D721Med (cell line): ENCODE results near the gene TIAM2.

Experiments used
- DNase-seq: peaks from one replicate; pipeline ENCODE4 v3.0.0; 2011; ENCODE audit warnings: low spot score; ENCODE audit not compliant: insufficient read length
- FAIRE-seq: peaks from 2 replicates; lab custom pipeline; 2011; peaks lifted over from hg19 to GRCh38; lab: Jason Lieb, UNC
- TF ChIP-seq, protein P1 (sequence below): IDR thresholded peaks from 2 replicates; pipeline ENCODE4 v1.5.1; 2012; ENCODE audit warnings: mild to moderate bottlenecking, control low read depth; ENCODE audit not compliant: insufficient read depth; ENCODE audit errors: missing control alignments

TIAM2 gene

DNA sequence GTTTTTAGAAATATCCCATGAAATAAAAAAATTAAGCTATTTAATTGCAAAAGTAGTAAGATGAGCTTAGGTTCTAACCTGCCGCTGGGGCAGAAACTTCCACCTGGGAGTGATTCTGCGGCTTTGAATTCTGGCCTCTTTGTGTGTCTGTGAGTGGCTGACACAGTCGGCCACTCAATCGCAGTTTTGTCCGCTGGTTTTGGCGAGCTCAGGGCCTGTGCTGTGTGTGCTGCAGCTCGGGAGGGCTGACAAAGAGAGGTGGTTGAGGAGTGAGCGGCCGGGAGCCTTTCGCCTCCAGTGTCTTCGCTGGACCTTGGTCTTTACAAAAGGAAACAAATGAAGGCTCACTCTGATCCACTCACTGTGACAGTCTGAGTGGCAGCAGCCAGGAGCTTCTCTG lies 128.4 kb downstream of the TIAM2 start:
- FAIRE-seq = no peak
- TF ChIP-seq, protein P1, sequence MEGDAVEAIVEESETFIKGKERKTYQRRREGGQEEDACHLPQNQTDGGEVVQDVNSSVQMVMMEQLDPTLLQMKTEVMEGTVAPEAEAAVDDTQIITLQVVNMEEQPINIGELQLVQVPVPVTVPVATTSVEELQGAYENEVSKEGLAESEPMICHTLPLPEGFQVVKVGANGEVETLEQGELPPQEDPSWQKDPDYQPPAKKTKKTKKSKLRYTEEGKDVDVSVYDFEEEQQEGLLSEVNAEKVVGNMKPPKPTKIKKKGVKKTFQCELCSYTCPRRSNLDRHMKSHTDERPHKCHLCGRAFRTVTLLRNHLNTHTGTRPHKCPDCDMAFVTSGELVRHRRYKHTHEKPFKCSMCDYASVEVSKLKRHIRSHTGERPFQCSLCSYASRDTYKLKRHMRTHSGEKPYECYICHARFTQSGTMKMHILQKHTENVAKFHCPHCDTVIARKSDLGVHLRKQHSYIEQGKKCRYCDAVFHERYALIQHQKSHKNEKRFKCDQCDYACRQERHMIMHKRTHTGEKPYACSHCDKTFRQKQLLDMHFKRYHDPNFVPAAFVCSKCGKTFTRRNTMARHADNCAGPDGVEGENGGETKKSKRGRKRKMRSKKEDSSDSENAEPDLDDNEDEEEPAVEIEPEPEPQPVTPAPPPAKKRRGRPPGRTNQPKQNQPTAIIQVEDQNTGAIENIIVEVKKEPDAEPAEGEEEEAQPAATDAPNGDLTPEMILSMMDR = no peak

DNA sequence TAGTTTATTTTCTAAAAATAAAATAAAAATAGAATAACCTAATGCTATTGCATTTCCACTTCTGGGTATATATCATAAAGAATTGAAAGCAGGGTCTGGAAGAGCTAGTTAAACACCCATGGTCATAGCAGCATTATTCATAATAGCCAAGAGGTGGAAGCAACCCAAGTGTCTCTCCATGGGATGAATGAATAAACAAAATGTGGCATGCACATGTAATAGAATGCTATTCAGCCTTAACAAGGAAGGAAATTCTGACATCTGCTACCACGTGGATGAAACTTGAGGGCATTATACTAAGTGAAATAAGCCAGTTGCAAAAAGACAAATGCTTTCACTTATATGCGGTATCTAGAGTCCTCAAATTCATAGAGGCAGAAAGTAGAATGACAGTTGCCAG lies 130.8 kb downstream of the TIAM2 start:
- DNase-seq (no peak), FAIRE-seq (no peak)
- TF ChIP-seq, protein P1 = no peak

More for the DNA sequence above, 128.4 kb downstream of the TIAM2 start:
- DNase-seq = no peak

DNA sequence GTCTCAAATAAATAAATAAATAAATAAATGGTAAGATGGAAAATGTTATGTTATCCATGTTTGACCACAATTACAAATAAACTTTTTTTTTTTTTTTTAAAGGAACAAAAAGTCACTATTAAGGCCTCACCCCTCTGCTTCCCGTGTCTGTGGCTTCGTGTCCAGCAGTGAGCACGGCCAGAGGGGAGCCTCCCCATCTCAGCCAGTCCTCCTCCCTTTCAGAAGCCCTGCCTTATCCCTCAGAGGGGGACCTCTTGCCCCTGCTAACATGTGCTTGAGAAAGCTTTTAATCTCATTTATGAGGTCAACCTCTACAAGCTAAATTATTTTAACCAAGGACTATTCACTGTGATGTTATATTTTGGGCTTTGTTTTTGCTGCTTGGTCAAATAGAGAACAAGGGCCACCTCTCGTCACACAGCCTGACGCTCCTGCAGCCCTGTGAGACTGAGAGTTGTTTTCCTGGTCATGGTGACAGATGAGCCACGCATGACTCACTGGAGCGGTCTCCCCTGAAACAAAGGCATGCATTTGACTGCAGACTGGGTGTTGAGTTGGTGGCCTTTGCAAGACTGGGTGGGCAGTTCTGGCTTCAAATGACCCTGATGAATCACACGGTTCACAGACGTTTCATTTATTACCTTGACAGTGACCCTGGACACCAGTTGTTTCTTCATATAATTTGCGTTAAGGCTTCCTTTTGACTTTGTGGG lies 131.8 kb downstream of the TIAM2 start:
- FAIRE-seq = no peak
- TF ChIP-seq, protein P1 = no peak
- no peak for DNase-seq

DNA sequence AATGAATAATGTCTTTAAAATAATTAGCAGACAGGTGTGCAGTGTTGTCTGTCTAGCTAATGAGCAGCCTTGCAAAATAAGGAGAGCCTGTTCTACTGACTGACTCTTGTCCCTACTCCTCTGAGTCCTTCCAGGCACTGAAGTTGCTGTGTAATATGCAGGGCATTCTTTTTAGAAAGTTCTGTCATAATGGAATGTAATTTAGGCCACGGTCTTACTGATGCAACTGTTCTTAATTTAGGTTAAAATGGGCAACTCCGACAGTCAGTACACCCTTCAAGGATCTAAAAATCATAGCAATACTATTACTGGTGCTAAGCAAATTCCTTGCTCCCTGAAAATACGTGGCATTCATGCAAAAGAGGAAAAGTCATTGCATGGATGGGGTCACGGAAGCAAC lies 133.9 kb downstream of the TIAM2 start:
- no peak for FAIRE-seq
- TF ChIP-seq, protein P1 = no peak
- DNase-seq = no peak

DNA sequence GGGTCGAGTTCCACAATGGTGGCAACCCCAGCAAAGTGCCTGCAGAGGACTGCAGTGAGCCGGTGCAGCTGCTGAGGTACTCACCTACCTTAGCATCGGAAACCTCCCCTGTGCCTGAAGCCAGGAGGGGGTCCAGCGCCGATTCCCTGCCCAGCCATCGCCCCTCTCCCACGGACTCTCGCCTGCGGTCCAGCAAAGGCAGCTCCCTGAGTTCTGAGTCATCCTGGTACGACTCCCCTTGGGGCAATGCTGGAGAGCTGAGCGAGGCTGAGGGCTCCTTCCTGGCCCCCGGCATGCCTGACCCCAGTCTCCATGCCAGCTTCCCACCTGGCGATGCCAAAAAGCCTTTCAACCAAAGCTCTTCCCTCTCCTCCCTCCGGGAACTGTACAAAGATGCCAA lies 134.6 kb downstream of the TIAM2 start:
- TF ChIP-seq, protein P1 = no peak
- no peak for DNase-seq
- no peak for FAIRE-seq

DNA sequence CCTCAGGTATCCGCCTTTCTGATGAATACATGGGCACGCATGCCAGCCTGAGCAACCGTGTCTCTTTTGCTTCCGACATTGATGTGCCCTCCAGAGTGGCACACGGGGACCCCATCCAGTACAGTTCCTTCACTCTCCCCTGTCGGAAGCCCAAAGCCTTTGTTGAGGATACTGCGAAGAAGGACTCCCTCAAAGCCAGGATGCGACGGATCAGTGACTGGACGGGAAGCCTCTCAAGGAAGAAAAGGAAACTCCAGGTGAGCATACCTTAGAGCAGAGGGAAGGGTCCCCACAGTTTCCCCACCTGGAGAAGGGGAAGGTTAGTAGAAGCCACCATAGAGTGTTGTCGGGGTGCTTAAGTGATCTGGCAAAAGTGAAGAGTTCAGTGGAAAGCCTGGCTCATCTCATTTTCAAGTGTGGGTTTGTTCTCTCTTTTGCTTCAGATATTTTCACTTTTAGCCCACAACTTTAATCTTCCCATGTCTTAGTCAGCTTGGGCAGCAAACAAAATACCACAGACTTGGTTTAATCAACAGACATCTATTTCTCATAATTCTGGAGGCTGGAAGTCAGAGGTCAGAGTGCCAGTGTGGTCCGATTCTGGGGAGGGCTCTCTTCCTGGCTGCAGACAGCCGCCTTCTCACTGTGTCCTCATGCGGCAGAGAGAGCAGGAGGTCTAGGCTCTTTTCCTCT lies 135.2 kb downstream of the TIAM2 start:
- TF ChIP-seq, protein P1 = no peak
- FAIRE-seq = no peak
- DNase-seq = no peak

DNA sequence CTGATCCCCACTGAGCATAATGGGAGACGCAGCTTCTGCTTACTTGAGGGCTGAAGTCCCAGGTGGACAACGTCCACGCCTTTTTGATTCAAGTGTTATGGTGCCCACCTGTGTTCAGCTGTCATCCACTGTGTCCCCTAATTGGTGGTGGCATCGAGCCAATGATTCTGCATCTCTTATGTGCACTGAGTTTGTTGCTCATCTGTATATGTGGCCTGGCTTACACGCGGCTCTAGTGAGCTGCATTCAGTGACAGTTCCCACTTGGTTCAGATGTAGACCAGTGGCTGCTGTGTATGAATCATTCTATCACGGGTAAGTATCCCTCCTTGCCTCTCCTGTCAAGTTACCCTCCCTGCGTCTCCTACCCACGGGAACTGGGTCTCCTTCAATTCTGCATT lies 137.5 kb downstream of the TIAM2 start:
- FAIRE-seq (no peak), DNase-seq (no peak)
- TF ChIP-seq, protein P1 = no peak
